ENCODE results near the gene HERPUD2. TPM values are rescaled to one million over a fixed set of nuclear protein-coding genes. Genes with fewer than 3 reads are reported as not detected.

Gene HERPUD2
- total and polyA plus RNA-seq, 2 of the 4 experiments (the other 2 are of a cell fraction), result 22.2 to 27.2 TPM

GRCh38 chr7:35720849-35721248, 25.9 kb upstream of the HERPUD2 start:
- no peak overlapping the region for H3K18ac ChIP-seq (ENCODE audit: low read depth, low read length)
- H2BK120ac ChIP-seq (ENCODE audit: low read depth, low read length), result no peak overlapping the region
- no peak overlapping the region for H4K5ac ChIP-seq (ENCODE audit: low read depth, low read length)
- H2AFZ ChIP-seq (replicated peaks; ENCODE audit: low read length, poor library complexity), result no peak overlapping the region
- no peak for TF ChIP-seq SMC3 (IDR thresholded peaks at IDR 0.05; ENCODE audit: low read depth, low read length)
- TF ChIP-seq CEBPB (IDR thresholded peaks at IDR 0.05; ENCODE audit: low read depth, low read length), result no peak
- TF ChIP-seq ELK1 (IDR thresholded peaks at IDR 0.05; ENCODE audit: borderline replicate concordance, low read depth, low read length), result no peak
- no peak for TF ChIP-seq MAZ (IDR thresholded peaks at IDR 0.05; ENCODE audit: borderline replicate concordance, low read depth, low read length)
- no peak for TF ChIP-seq RAD21 (IDR thresholded peaks at IDR 0.05; ENCODE audit: low read length)
- TF ChIP-seq CHD1 (IDR thresholded peaks at IDR 0.05; ENCODE audit: low read depth, low read length), result no peak
- TF ChIP-seq USF2 (IDR thresholded peaks at IDR 0.05; ENCODE audit: low read depth, low read length), result no peak
- no peak for TF ChIP-seq POLR2A (IDR thresholded peaks at IDR 0.05; ENCODE audit: low read depth, low read length)
- no peak for TF ChIP-seq MAFK (IDR thresholded peaks at IDR 0.05; ENCODE audit: low read depth, low read length)
- TF ChIP-seq MXI1 (IDR thresholded peaks at IDR 0.05; ENCODE audit: borderline replicate concordance, low read depth, low read length), result no peak
- no peak for TF ChIP-seq CTCF (conservative IDR thresholded peaks at IDR 0.05; ENCODE audit: low read depth, low read length)
- TF ChIP-seq NFE2L2 (IDR thresholded peaks at IDR 0.05; ENCODE audit: low read depth, low read length), result no peak
- no peak for TF ChIP-seq RFX5 (IDR thresholded peaks at IDR 0.05; ENCODE audit: low read depth, low read length)
- TF ChIP-seq BHLHE40 (IDR thresholded peaks at IDR 0.05; ENCODE audit: low read depth, low read length), result no peak
- TF ChIP-seq FOS (IDR thresholded peaks at IDR 0.05; ENCODE audit: low read depth, low read length), result no peak
- DNase-seq (no peak), ATAC-seq (ENCODE audit: low read depth) (no peak)
- H3K14ac ChIP-seq (replicated peaks; ENCODE audit: low read depth, low read length), result no peak overlapping the region
- no peak overlapping the region for H3K56ac ChIP-seq (ENCODE audit: extremely low read depth, insufficient read depth, low read length)
- H4K20me1 ChIP-seq (ENCODE audit: insufficient read depth, low read length), result no peaks in the 10 kb centered on the region
- H3K9ac ChIP-seq (ENCODE audit: low read depth, low read length), result no peak overlapping the region
- H3K23ac ChIP-seq (ENCODE audit: low read depth, low read length), result no peak overlapping the region
- H4K91ac ChIP-seq (ENCODE audit: insufficient read depth, low read depth, low read length), result no peak overlapping the region
- no peak overlapping the region for H2BK15ac ChIP-seq (ENCODE audit: low read depth, low read length)
- H2BK20ac ChIP-seq (ENCODE audit: low read depth, low read length), result no peak overlapping the region
- no peaks in the 10 kb centered on the region for H3K9me1 ChIP-seq (ENCODE audit: insufficient read depth, low read length)
- no peak overlapping the region for H2AK9ac ChIP-seq (replicated peaks; ENCODE audit: low read depth, low read length, poor library complexity)
- peaks cover 4% of the 10 kb centered on the region; the same call in 1 of the 2 replicates for H3K4me1 ChIP-seq (ENCODE audit: control insufficient read depth, insufficient read depth, low read length)
- H3K79me1 ChIP-seq (ENCODE audit: low read depth in 1 of 2, low read length in 2 of 2), result no peaks in the 10 kb centered on the region
- H3K27me3 ChIP-seq (ENCODE audit: control insufficient read depth, insufficient read depth, low read length), result no peaks in the 10 kb centered on the region; the same call in 1 of the 2 replicates
- in situ Hi-C loops (cut with MboI; ENCODE audit: low sequenced_read_pairs), result loop anchor here (25.0 kb wide), 1 partner anchor 616 kb away; no protein-coding TSS in a partner anchor
- no peak overlapping the region for H2BK5ac ChIP-seq (ENCODE audit: low read depth, low read length, poor library complexity, severe bottlenecking)
- no peak overlapping the region for H3K4me3 ChIP-seq (ENCODE audit: insufficient read depth, low read depth, low read length)
- dilution Hi-C loops (cut with HindIII; ENCODE audit: low sequenced_read_pairs, unreplicated experiment), result no loop called here
- H3K4me2 ChIP-seq (ENCODE audit: low read depth, low read length), result no peak overlapping the region
- no peak overlapping the region for H4K8ac ChIP-seq (ENCODE audit: low read depth in 2 of 2, low read length in 2 of 2)
- no peak overlapping the region for H3K27ac ChIP-seq (ENCODE audit: insufficient read depth, low read length)
- no peaks in the 10 kb centered on the region for H3K36me3 ChIP-seq (ENCODE audit: control insufficient read depth, insufficient read depth, low read length)
- H3K4ac ChIP-seq (ENCODE audit: low read depth, low read length), result no peak overlapping the region
- intact Hi-C loops (cut with micrococcal nuclease), result no loop called here
- H3K9me3 ChIP-seq (ENCODE audit: control insufficient read depth, insufficient read depth, low read length), result no peaks in the 10 kb centered on the region; the same call in 1 of the 2 replicates
- H2AK5ac ChIP-seq (ENCODE audit: low read depth, low read length), result no peak overlapping the region
- ChIA-PET POLR2A (ENCODE audit: unreplicated experiment) (no interaction called here), CTCF (no interaction called here)
- no TSS peak for BruUV-seq (replicated peaks)
